Loucy (cell line): ENCODE data around the gene NHSL1.

Experiments used
- H2AFZ ChIP-seq: fragments of 200-600 bp; sonication (generic); 2 replicates; pipeline ENCODE4 v1.6.0; 2016; ENCODE audit warnings: antibody characterized with exemption, mild to moderate bottlenecking, low read length, moderate library complexity
- H3F3A ChIP-seq: fragments of 200-600 bp; 2 replicates; pipeline ENCODE4 v1.6.0; 2016; ENCODE audit warnings: antibody characterized with exemption, low read depth, mild to moderate bottlenecking
- H3K27me3 ChIP-seq: fragments of 200-600 bp; sonication (generic); 2 replicates; pipeline ENCODE4 v1.6.1; 2014; ENCODE audit warnings: low read length, mild to moderate bottlenecking; ENCODE audit not compliant: insufficient read depth, poor library complexity, severe bottlenecking
- H3K36me3 ChIP-seq: fragments of 200-600 bp; sonication (generic); 2 replicates; pipeline ENCODE4 v1.6.1; 2016; ENCODE audit warnings: low read length; ENCODE audit not compliant: insufficient read depth
- H3K4me1 ChIP-seq: fragments of 200-600 bp; sonication (generic); 2 replicates; pipeline ENCODE4 v1.5.1; 2014; ENCODE audit warnings: low read length, mild to moderate bottlenecking; ENCODE audit not compliant: insufficient read depth, poor library complexity, severe bottlenecking
- H3K4me2 ChIP-seq: fragments of 200-600 bp; sonication (generic); 2 replicates; pipeline ENCODE4 v1.6.0; 2014; ENCODE audit warnings: antibody characterized with exemption, low read length, low read depth, mild to moderate bottlenecking; ENCODE audit not compliant: poor library complexity, severe bottlenecking
- H3K4me3 ChIP-seq: fragments of 200-600 bp; sonication (generic); 2 replicates; pipeline ENCODE4 v1.5.1; 2014; ENCODE audit warnings: low read length, mild to moderate bottlenecking, mixed read lengths; ENCODE audit not compliant: poor library complexity, severe bottlenecking
- H3K79me2 ChIP-seq: fragments of 200-600 bp; sonication (generic); 2 replicates; pipeline ENCODE4 v1.6.1; 2014; ENCODE audit warnings: low read length; ENCODE audit not compliant: insufficient read depth
- H3K9ac ChIP-seq: fragments of 200-600 bp; sonication (generic); 2 replicates; pipeline ENCODE4 v1.6.0; 2014; ENCODE audit warnings: mild to moderate bottlenecking, low read depth, low read length, moderate library complexity; ENCODE audit not compliant: poor library complexity, severe bottlenecking
- H3K9me2 ChIP-seq: fragments of 200-600 bp; sonication (generic); replicated peaks from 2 replicates; pipeline ENCODE4 v1.6.1; 2016; ENCODE audit warnings: low read depth, low read length, mixed read lengths
- H3K9me3 ChIP-seq: fragments of 200-600 bp; sonication (generic); 2 replicates; pipeline ENCODE4 v1.6.1; 2014; ENCODE audit warnings: mild to moderate bottlenecking, antibody characterized with exemption, low read length, low read depth; ENCODE audit not compliant: insufficient read depth
- H4K20me1 ChIP-seq: fragments of 200-600 bp; sonication (generic); 2 replicates; pipeline ENCODE4 v1.6.0; 2014; ENCODE audit warnings: antibody characterized with exemption, low read length, mild to moderate bottlenecking; ENCODE audit not compliant: insufficient read depth, poor library complexity, severe bottlenecking
- EZH2phosphoT487 ChIP-seq: fragments of 200-600 bp; IDR thresholded peaks from 2 replicates; pipeline ENCODE4 v1.6.1; 2018; ENCODE audit warnings: antibody characterized with exemption, mild to moderate bottlenecking, moderate library complexity, borderline replicate concordance
- TF ChIP-seq, protein P1 (sequence below): fragments of 200-600 bp; sonication (generic); conservative IDR thresholded peaks from 2 replicates; pipeline ENCODE4 v1.5.1; 2014; ENCODE audit warnings: mild to moderate bottlenecking, antibody characterized with exemption, low read length

NHSL1 gene

DNA sequence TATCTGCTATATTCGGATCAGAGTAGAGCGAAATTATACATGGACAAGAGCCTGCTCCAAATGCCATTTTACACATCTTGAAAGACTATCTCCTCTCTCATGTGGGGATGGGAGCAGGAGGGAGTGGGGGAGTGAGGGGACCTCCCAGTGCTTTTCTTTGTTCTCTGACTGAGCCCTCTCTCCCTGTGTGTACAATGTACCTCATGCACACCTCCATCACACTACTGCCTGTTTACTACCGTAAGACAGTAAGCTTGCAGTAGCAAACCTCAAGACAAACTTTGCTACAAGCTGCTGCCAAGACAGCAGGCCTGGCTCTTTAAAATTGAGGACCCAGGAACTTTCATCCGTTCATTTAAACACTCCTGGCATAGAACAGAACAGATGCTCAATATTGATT, 7.2 kb downstream of the NHSL1 start:
- TF ChIP-seq, protein P1, sequence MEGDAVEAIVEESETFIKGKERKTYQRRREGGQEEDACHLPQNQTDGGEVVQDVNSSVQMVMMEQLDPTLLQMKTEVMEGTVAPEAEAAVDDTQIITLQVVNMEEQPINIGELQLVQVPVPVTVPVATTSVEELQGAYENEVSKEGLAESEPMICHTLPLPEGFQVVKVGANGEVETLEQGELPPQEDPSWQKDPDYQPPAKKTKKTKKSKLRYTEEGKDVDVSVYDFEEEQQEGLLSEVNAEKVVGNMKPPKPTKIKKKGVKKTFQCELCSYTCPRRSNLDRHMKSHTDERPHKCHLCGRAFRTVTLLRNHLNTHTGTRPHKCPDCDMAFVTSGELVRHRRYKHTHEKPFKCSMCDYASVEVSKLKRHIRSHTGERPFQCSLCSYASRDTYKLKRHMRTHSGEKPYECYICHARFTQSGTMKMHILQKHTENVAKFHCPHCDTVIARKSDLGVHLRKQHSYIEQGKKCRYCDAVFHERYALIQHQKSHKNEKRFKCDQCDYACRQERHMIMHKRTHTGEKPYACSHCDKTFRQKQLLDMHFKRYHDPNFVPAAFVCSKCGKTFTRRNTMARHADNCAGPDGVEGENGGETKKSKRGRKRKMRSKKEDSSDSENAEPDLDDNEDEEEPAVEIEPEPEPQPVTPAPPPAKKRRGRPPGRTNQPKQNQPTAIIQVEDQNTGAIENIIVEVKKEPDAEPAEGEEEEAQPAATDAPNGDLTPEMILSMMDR = no peak
- TF ChIP-seq EZH2phosphoT487 = no peak
- H3K4me1 ChIP-seq = no peaks in the 10 kb centered on the region
- H2AFZ ChIP-seq = no peak overlapping the region
- no peaks in the 10 kb centered on the region for H3K27me3 ChIP-seq
- H3K9me2 ChIP-seq = no peaks in the 10 kb centered on the region
- no peak overlapping the region for H3K9ac ChIP-seq
- no peaks in the 10 kb centered on the region for H3K36me3 ChIP-seq
- no peaks in the 10 kb centered on the region for H3F3A ChIP-seq
- no peaks in the 10 kb centered on the region for H3K79me2 ChIP-seq
- H3K4me2 ChIP-seq = no peak overlapping the region
- no peaks in the 10 kb centered on the region for H3K9me3 ChIP-seq
- H3K4me3 ChIP-seq = no peak overlapping the region
- no peaks in the 10 kb centered on the region for H4K20me1 ChIP-seq

DNA sequence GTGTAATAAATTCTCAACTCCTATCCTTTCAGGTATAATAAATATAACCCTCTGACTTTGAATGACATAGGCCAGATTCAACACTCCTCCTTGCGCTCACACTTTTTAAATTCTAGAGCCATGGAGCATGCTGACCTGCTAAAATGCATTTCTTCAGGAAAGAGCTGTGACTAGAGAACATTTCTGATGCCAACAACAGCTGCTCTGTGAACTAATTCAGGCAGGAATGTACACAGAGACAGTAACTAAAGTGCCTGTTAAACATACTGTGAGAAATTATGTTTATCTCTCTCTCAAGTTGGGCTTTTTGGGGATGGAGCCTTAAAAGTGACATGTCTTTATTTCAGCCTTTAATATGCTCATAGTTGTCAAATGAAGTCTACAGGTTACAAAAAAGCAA, 8.3 kb downstream of the NHSL1 start:
- Histone ChIP-seq H3K9me2 (no peaks in the 10 kb centered on the region), H3K9me3 (no peaks in the 10 kb centered on the region), H3K36me3 (no peaks in the 10 kb centered on the region), H3K4me1 (peaks cover 7% of the 10 kb centered on the region), H4K20me1 (no peaks in the 10 kb centered on the region), H3K4me2 (no peak overlapping the region), H3K4me3 (no peak overlapping the region), H3K9ac (no peak overlapping the region), H2AFZ (no peak overlapping the region), H3K79me2 (no peaks in the 10 kb centered on the region), H3F3A (no peaks in the 10 kb centered on the region), H3K27me3 (no peaks in the 10 kb centered on the region)
- TF ChIP-seq, protein P1 = no peak
- no peak for TF ChIP-seq EZH2phosphoT487

DNA sequence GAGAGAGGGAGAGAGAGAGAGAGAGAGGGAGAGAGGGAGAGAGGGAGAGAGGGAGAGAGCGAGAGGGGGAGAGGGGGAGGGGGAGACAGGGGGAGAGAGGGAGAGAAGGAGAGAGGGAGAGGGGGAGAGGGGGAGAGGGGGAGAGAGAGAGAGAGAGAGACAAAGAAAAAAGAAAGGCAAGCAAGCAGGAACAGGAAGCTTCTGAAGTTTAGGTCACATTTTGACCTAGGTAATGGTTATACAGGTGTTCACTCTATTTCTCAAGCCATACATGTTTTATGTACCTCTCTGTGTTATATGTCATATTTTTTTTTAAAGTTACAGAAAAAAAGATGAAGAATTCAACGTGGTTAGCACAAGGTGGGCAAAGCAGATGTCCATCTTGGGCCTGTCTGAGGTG, 9.4 kb downstream of the NHSL1 start:
- H3K36me3 ChIP-seq = no peaks in the 10 kb centered on the region
- no peak overlapping the region for H3K4me3 ChIP-seq
- no peak overlapping the region for H2AFZ ChIP-seq
- no peaks in the 10 kb centered on the region for H3K27me3 ChIP-seq
- H3K4me1 ChIP-seq = peaks cover 7% of the 10 kb centered on the region
- no peaks in the 10 kb centered on the region for H3K79me2 ChIP-seq
- H3F3A ChIP-seq = no peaks in the 10 kb centered on the region
- TF ChIP-seq, protein P1 = no peak
- no peak for TF ChIP-seq EZH2phosphoT487
- H4K20me1 ChIP-seq = no peaks in the 10 kb centered on the region
- no peaks in the 10 kb centered on the region for H3K9me2 ChIP-seq
- H3K9ac ChIP-seq = no peak overlapping the region
- no peak overlapping the region for H3K4me2 ChIP-seq
- H3K9me3 ChIP-seq = no peaks in the 10 kb centered on the region
